HG02623 (cell line): ENCODE data around the gene CRYL1.

Experiments used
- ATAC-seq: cut with Tn5 transposase; IDR thresholded peaks from one replicate; pipeline ENCODE4 v1.9.1; 2021; ENCODE audit warnings: moderate library complexity; ENCODE audit not compliant: unreplicated experiment

The CRYL1 gene, protein sequence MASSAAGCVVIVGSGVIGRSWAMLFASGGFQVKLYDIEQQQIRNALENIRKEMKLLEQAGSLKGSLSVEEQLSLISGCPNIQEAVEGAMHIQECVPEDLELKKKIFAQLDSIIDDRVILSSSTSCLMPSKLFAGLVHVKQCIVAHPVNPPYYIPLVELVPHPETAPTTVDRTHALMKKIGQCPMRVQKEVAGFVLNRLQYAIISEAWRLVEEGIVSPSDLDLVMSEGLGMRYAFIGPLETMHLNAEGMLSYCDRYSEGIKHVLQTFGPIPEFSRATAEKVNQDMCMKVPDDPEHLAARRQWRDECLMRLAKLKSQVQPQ

DNA sequence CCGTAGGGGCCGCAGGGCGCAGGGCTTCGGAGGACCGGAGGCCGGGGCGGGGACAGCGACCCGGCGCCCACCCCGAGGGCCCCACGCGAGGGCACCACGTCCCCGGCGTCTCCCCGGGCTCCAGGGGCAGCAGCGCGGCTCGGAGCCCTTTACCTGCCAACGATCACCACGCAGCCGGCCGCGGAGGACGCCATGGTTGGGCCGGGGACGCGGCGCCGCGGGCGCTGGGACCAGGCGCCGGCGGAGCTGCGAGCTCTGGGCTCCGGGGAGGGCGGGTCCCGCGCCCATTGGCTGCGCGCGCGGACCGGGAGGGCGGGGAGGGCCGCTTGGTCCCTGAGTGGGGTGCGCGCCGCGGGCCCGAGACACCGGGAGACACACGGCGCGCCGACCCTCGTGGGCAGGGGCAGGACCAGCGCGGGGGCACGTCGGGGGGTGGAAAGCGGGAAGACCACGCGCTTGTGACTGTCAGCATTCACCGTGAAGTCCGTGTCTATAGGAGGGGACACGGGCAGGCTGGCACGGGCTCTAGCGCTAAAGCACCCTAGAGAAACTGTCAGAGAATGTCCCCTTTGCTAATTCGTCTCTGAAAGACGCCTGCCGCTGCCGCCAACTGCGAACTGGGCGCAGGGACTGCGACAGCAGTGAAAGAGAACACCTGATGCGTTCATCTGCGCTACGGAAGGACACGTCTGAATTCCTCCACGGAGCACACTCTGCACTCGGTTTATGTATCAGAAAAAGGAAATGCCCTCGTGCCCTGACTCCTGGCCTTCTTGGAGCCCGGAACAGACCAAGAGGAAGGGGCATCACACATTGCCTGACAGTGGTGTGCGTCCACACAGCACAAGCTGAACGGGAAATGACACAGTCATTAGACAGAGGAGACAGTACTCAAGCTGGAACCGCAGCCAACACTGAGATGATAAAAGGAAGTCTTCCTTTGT is at the start of gene CRYL1:
Gene CRYL1, minus strand, starts transcription at position 257 of the 944 bp plus-strand sequence. Its CDS starts 63 bp downstream, at position 194.
- peak; percentile 81 for ATAC-seq

DNA sequence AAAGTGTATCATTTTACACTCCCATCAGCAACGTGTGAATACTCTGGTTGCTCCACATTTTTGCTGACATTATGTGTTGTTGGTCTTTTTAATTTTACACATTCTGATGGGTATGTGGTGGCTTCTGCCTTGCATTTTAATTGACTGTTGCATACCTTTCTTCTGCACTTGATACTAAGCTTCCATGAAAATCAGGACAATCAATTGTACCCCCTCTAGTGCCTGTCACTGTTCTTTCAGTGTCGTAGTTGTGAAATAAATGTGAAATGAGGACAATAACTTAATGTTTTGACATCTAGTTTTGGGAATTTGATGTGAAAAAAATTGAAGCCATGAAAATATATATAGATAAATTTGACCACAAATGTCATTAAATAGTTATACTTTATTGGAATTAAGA is 48.0 kb upstream of the CRYL1 start:
- ATAC-seq, result no peak

DNA sequence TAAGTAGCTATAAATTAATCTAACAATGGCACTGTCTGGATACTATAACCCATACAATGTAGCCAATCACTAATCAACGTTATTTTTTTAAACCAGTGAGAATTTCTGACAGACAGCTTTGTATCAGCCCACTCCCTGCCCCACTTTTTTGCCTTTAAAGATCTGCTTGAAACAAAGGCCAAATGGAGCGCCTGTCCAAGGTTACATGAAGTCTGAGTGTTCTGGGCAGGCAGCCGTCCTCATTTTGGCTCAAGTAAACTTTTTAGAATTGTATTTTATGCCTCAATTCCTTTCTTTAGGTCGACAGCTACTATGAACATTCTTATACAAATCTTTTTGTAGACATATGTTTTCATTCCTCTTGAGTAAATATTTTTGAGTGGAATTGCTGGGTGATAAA is 47.5 kb upstream of the CRYL1 start:
- no peak for ATAC-seq

DNA sequence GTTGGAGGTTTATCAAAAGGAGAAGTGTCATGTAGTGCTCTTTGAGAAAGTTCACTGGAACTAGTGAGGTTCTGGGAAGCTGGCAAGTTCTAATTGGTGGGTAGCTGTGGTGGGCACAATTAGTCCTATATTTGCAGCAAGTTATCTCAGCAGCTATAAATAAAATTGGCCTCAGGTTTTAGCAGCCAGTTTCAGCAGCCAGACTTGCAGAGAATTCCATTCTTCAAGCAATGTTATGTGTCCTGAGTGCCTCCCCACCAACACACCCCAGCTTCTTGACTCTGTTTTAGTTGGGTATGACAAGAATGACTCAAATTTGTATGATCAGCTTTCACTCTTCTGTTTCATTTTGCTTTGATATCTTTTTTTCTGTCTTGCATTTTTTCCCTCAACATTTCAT is 46.0 kb upstream of the CRYL1 start:
- ATAC-seq, result no peak

DNA sequence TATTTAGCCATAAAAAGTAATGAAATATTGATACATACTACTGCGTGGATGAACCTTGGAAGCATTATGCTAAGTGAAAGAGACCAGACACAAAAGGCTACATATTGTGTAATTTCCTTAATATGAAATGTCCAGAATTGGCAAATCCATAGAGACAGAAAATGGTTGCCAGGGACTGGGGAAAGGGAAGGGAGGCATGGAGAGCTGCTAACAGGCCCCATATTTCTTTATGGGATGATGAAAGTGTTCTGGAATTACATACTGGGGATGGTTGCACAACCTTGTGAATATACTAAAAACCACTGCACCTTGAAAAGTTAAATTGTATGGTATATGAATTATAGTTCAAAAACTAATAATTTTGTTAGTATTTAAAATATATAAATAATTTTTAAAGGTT is 44.9 kb upstream of the CRYL1 start:
- ATAC-seq, result no peak

DNA sequence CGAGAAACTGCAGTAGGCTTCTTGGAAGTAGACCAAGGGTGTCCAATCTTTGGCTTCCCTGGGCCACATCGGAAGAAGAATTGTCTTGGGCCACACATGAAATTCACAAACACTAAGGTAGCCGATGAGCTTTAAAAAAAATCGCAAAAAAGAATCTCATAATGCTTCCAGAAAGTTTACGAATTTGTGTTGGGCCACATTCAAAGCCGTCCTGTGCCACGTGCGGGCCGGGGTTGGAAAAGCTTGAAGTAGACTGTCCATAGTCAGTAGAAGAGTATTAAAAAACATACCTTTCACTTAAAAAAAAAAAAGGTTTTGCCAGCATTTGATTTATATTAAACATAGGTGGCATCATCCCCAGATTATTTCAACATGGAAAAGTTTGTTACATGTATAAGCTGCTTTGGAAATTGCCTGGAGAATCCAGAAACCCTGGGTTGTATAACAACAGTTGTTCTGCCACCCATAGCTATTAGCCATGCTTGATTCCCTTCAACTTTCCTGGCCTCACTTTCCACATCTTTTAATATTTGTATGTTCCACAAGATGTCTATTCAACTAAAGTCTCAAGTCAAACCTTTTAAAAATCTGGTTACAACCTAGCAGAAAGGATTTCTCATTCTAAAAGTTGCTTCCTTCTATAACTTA is 42.3 kb upstream of the CRYL1 start:
- ATAC-seq, result no peak

DNA sequence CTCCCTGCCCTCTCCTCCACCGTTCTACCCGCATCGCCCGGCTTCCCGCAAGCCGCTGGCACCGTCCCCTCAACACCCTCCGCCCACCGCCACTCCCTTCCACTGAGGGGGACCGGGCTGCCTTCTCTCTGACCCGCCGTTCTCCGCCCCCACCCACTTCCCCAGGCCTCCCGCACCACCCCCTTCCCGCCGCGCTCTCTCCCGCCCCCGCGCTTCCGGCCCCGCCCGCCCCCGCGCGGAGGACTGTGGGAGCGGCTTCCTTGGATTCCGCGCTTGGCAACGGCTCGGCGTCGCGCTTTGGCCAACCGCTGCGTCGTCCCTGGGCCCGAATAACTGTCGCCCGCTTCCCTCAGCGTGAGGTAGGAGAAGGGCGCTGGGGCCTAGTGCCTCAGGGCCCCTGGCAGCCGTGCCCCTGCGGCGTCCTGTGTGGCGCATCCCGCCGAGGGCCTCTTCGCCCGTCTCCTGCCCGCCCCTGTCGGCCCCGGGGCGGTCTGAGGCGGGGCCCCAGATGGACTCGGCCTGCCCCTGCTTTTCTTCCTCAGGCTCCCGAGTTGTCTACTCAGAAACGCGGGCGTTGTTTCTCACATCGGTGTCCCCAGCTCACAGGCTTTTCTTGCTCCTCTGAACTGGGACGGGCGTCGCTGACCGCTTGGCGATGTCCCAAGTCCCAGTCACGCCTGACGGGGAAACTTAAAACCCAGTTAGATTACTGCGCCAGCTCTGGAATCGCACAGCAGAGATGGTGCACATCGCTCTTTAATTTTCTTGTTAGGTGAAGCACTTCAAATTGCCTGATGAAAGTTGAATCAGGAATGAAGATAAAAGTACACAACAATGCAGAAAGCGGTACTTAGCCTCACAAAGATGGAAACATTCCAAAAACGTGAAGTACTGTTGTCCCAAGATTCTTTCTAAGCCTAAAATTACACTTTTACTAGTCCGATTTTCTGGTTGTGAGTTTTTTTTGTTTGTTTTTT is 41.5 kb upstream of the CRYL1 start, which contains the start of gene IFT88:
Gene IFT88, plus strand, starts transcription at position 260 of the 977 bp plus-strand sequence. CDS start 7,229 bp downstream, outside the sequence.
- ATAC-seq, result peak; percentile 84

DNA sequence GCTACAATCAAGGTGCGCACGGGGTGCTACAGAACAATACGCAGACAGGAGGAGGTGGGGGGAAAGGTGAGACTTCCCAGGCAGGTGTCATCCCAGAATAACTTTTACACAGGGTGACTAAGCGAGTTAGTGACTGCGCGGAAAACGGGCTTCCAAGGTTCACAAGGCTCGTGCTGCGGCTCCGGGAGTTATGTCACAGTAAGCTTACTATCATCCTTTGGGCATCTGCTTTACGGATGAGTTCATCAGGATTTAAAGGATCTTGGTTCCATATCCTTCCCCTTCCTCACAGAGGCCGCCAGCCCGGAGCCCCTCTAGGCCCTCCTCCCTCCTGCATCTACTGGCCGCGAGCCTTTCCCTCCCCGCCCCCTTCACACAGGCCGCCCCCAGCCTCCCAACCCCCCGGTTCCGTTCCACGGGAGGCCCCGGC is 40.8 kb upstream of the CRYL1 start:
- peak; percentile 4 for ATAC-seq

DNA sequence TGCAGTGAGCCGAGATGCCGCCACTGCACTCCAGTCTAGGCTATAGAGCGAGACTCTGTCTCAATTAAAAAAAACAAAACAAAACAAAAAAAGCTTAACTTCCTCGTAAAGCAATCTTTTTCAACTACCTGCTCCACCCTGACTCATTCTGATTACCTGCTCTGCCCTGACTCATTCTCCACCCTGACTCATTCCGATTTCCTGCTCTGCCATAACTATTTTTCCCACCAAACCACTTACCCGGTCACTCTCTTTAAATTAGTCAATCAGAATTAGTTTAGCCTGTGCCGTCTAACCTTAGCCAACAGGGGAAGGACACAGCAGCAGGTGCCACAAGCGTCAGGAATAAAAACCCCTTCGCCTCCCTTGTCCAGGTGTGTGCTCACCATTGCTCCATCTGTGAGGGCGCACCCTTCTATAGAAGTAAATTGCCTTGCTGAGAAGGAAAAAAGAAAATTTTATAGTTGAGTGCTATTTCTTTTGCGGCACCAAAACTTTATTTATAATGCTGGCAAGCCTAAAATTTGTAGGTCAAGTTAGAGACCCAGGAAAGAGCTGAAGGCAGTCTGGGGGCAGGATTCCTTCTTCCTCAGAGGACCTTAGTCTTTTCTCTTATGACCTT is 39.6 kb upstream of the CRYL1 start:
- ATAC-seq, result no peak

DNA sequence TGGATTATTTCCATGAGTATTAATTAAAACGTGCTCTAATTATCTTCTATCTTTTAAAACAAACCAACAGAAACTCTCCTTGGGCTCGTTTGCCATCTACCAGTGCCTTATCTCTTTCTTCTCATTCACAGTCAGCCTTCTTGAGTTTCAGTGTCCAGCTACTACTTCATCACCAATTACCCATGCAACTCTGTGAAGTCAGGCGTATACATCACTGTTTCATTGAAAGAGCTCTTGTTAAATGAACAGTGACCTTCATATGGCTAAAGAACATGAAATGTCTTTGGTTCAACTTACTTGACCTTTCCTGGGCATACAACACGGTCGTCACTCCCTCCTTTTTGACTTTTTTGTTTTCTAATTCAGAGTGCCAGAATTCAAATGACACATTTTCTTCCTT is 36.1 kb upstream of the CRYL1 start:
- no peak for ATAC-seq

DNA sequence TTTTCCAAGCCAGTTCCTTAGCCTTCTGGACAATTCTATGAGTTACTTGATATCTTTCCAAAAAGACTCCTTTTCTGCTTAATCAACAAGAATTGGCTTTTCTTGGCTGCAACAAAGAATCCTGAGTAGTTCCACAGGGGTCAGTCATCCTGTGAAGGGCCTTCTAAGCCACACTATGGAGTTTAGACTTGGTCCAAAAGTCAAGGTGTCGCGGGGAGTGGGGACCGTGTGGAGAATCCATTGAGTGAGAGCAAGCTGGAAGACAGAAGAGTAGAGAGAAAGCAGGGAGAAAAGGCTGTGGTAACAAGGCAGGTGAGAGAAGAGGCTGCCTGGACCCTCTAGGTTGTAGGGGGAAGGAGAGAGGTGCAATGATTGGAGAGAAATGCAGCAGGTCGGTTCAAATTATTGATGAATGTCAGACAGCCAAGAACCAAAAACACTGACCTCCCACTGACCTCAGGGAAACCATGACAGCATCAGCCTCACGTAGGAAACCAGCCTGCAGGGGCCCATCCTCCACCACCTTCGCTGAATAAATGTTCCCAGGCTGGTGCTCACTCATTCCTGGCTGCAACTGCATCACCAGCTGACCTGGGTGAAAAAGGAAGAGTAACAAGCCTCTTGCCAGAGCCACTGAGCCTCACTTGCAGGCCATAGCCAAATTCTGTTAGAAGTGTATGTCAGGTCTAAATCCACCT is 34.2 kb upstream of the CRYL1 start:
- no peak for ATAC-seq

DNA sequence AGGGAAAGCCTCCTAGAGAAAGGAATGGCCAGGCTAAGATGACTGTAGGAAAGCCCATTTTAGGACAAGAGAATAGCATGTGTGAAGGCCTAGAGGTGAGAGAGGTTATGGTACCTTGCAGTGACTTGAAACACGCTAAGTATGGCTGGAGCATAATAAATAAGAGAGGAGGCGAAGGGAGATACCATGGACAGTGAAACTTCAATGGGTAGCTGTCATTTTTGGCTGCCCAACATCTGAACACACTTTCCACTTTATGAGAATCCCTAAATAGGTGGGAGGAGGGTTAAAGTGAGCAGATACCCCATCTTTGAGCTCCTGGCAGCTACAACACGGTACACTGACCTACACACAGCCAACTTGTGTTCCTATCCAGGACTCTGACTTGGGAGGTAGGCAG is 33.3 kb upstream of the CRYL1 start:
- no peak for ATAC-seq

DNA sequence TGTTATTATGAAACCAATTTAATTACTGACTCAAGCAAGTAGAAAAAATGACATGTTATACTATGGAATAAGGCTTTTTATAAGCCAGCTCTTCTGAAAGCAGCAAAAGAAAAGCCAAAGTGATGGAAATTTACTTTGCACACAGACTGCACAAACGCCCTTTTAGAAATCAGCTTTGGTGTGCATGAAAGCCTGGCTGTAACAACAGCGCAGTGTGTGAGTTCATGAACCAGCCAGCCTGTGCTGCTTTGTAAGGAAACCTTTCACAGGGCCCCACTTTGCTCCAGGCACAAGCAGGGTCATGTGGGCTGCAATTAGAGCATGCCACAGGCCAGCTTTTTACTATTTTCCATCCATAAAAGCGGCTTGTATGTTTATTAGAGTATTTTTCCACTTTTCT is 27.7 kb upstream of the CRYL1 start:
- no peak for ATAC-seq

DNA sequence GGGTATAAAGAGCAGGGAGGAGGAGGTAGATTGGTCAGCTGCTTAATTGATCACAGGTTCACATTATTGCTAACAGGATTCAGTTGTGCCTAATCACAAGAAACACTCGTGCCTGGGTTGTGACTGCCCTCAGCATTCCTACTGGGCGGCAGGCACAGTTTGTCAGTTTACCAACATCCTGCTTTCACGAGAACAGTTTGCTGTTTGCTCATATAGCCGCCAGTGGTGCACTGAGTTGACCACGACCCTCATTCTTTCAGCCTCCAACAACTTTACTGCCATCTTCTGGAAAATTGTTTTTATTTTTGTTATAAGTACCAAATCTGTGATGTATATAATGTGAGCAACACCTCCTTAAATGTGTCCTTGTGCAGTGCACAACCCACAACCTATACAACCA is 25.1 kb upstream of the CRYL1 start:
- ATAC-seq, result no peak

DNA sequence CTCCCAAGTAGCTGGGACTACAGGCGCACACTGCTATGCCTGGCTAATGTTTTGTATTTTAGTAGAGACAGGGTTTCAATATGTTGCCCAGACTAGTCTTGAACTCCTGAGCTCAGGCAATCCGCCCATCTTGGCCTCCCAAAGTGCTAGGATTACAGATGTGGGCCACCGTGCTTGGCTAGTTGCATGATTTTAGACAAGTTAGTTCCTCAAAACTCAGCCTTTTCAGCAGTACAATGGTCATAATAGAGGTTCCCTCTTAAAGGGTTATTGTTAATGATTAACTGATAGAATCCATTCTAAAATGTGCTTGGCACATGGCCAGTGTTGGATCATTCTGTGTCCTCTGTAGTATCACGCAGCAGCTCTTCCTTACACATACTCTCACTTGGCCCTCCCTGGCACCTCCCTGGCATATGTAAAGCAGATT is 21.8 kb upstream of the CRYL1 start:
- ATAC-seq, result no peak

DNA sequence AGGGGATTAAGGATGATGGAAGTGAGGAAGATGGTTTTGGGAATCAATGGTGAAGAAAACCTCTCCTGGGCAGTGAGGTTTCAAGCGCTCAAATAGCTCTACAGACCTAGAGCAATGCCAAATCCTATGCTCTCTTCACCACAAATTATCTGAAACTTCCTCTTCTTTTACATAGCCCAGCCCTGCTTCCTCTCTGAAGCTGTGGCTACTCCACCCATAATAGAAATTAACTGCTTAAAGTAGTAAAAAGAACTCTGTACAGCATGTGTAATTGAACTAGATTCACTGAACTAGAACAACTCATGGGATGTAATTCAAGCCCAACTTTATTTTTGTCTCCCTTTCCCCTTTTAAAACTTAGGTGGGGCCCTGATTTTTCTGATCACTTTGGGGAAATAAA is 20.9 kb upstream of the CRYL1 start:
- no peak for ATAC-seq

DNA sequence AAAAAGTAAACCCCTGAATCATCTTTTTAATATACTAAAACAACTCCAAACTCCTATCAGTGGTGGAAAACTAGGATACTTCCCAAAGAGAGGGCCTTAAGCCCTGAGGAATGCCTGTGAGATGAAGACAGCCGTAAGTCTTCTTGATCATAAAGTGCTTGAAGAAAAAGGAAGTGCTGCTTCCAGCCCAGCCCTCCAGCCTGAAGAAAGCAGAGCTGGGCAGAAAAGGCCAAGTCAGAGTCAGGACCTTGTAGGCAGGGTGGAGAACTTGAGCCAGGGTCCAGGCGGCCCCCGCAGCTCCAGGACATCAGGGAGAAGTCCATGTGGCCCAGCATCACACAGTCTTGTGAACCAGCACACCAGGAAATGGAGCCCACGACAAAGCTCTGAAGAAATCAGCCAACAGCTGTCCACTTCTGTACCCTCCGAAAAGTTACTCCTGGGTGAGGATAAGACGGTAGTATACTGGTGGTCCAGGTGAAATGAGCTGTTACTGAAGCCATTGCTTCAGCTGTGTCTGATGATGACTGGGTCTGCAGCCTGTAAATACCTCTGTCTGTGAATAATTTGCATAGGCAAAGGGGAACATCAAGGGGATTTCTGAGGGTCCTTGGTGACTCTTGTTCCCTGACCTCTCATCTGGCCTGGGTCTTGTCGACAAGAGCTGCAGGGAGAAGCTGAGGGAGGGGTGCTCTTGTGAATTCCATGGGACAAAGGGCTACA is 18.7 kb upstream of the CRYL1 start:
- no peak for ATAC-seq

DNA sequence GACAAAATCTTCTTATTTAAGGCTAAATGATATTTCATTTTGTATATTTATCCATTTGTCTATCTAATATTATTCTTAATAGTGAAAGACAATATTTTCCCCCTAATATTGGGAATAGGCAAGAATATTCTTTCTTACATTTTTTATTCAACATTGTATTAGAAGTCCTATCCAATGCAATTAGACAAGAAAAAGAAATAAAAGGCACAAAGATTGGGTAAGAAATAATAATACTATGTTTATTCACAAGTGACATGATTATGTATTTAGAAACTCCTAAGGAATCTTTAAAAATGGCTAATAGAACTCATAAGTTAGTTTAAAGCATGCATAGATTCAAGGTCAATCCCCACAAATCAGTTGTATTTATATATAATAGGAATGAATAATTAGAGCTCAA is 11.3 kb upstream of the CRYL1 start:
- no peak for ATAC-seq
